ENCODE results near the gene COL5A1. TPM values are rescaled to one million over a fixed set of nuclear protein-coding genes. Genes with fewer than 3 reads are reported as not detected.

Gene COL5A1
- total RNA-seq, 2 donors from 2014 or later, result 10.9 to 21.7 TPM

DNA sequence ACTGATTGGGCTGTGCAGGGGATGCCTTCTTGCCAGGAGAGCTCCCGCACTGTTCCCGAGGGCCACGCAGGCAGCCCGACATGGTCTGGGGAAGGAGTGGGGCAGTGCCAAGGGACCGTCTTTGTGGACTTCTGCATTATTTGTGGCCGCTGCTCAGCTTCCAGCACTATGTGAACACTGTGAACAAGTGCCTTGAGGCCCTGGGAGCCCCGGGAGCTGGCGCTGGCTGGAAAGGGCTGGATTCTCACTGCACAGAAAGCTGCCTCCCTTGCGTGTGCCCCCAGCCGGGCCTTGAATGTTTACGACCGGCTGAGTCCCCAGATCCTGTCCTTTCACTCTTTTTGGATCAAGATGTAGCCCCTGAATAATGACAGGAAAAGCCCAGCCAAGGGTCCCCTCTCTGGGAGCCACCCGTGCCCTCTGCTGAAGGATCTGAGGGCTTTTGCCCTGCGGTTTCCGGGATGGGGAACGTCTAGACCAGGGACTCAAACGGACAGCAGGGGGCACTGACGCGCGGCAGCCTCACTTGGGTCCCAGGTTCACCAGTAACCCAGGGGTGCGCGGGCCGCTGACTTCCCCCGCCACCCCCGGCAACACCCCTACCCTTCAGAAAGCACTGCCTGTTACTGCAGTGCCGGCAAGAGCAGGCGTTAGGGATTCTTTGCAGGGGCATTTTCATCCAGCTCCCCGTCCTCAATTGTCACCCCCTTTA lies 140.1 kb downstream of the COL5A1 start:
- Histone ChIP-seq H3K27ac (no peak overlapping the region), H3K9me3 (no peaks in the 10 kb centered on the region), H3K9ac (ENCODE audit: low read depth in 2 of 2, low read length in 2 of 2) (no peak overlapping the region), H3K4me3 (no peak overlapping the region), H3K27me3 (no peaks in the 10 kb centered on the region), H3K36me3 (no peaks in the 10 kb centered on the region), H3K4me1 (no peaks in the 10 kb centered on the region)
- intact Hi-C loops (cut with DNase I), result loop anchor here (10.0 kb wide), 1 partner anchor 203 kb away; no protein-coding TSS in a partner anchor
- TF ChIP-seq, protein P1, sequence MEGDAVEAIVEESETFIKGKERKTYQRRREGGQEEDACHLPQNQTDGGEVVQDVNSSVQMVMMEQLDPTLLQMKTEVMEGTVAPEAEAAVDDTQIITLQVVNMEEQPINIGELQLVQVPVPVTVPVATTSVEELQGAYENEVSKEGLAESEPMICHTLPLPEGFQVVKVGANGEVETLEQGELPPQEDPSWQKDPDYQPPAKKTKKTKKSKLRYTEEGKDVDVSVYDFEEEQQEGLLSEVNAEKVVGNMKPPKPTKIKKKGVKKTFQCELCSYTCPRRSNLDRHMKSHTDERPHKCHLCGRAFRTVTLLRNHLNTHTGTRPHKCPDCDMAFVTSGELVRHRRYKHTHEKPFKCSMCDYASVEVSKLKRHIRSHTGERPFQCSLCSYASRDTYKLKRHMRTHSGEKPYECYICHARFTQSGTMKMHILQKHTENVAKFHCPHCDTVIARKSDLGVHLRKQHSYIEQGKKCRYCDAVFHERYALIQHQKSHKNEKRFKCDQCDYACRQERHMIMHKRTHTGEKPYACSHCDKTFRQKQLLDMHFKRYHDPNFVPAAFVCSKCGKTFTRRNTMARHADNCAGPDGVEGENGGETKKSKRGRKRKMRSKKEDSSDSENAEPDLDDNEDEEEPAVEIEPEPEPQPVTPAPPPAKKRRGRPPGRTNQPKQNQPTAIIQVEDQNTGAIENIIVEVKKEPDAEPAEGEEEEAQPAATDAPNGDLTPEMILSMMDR (IDR thresholded peaks at IDR 0.05), result no peak
- DNase-seq, result no peak

DNA sequence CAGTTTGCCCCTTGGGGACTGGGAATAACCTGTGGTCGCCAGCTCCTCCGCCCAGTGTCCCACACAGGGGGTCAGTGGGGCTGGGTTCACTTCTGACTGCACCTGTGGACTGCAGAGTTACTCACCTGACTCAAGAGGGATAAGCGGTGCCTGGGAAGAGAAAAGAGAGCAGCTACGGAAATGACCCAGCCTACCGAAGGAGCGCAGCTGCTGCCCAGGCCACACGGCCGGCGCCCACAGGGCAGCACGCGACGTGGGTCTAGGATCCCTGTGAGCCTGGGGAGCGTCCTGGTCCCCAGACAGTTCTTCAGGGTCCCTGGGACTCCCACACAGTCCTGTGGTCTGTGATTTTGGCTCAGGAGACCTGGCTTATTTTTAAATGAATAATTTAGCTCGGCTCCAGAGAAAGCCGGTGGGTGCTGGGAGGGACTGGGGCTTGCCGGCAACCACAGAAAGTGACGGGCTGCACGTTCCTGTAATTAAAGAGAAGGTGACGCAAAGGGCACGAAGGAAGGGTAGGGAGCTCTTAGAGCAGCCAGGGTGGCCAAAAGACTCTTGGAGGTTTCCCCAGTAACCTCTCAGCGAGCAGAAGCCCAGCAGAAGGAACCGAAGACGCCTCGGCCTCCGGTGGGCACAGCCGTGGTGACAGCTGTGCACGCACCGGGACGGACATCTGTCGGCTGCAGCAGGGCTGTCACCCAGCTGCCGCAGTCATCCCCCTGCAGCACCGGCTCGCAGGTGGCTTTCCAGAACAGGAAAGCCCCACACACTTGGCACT lies 141.5 kb downstream of the COL5A1 start:
- Histone ChIP-seq H3K9ac (ENCODE audit: low read depth in 2 of 2, low read length in 2 of 2) (no peak overlapping the region), H3K36me3 (no peaks in the 10 kb centered on the region), H3K4me1 (no peaks in the 10 kb centered on the region), H3K9me3 (no peaks in the 10 kb centered on the region), H3K27ac (no peak overlapping the region), H3K4me3 (no peak overlapping the region), H3K27me3 (no peaks in the 10 kb centered on the region)
- no peak for DNase-seq
- intact Hi-C loops (cut with DNase I), result loop anchor here (10.0 kb wide), 1 partner anchor 202 kb away; no protein-coding TSS in a partner anchor
- TF ChIP-seq, protein P1 (IDR thresholded peaks at IDR 0.05), result no peak

DNA sequence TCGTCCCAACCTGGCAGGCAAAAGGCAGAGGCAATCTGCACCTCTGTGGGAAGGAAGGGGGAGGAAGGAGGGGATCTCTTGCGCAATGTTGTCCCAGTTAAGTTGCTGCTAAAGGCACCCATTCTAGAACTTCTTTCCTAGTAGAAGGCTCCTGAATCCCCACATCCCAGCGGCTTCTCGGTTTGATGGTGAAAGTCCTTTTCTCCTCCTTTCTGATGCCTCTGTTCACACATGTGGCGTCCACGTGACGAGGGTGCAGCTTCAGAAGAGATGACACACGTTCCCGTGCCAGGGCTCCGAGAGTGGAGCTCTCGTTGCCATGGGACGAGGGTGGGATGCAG lies 142.1 kb downstream of the COL5A1 start:
- Histone ChIP-seq H3K4me1 (no peaks in the 10 kb centered on the region), H3K4me3 (no peak overlapping the region), H3K9ac (ENCODE audit: low read depth in 2 of 2, low read length in 2 of 2) (no peak overlapping the region), H3K27me3 (no peaks in the 10 kb centered on the region), H3K9me3 (no peaks in the 10 kb centered on the region), H3K36me3 (no peaks in the 10 kb centered on the region), H3K27ac (no peak overlapping the region)
- no peak for DNase-seq
- intact Hi-C loops (cut with DNase I), result loop anchor here (10.0 kb wide), 1 partner anchor 201 kb away; no protein-coding TSS in a partner anchor
- TF ChIP-seq, protein P1 (IDR thresholded peaks at IDR 0.05), result no peak

DNA sequence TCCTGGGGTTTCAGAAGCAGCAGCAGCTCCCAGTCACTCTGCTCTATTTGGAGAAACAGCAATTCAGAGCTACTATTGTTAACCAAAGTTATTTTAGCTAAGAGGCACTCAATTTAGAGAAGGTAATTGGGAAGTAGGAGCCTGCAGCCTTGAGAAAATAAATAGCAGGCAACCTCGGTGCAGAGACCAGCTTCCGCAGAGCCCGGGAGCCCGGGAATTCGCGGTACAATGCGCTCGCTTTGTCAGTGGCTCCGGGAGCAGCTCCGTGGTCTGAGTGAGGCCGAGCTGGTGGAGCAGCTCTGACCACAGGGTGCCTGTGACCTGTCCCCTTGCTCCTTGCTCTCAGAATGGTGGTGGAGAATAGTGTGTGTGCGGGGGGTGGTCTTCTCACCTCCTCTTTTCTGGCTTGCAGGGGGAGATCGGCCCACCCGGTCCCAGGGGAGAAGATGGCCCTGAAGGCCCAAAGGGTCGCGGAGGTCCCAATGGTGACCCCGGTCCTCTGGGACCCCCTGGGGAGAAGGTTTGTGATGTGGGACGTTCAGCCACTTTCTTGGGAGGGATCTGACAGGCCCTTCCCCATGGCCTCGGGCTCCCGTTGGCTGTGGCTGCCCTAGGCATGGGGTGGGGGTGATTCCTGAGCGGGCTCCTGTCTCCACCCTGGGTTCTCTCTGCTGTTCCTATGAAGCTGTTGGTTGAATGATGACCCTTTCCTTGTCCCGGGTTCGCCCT lies 143.1 kb downstream of the COL5A1 start:
- DNase-seq, result no peak
- no peaks in the 10 kb centered on the region for H3K36me3 ChIP-seq
- no peaks in the 10 kb centered on the region for H3K4me1 ChIP-seq
- H3K27ac ChIP-seq, result no peak overlapping the region
- H3K4me3 ChIP-seq, result no peak overlapping the region
- no peaks in the 10 kb centered on the region for H3K27me3 ChIP-seq
- intact Hi-C loops (cut with DNase I), result loop anchor here (10.0 kb wide), 1 partner anchor 200 kb away; no protein-coding TSS in a partner anchor
- H3K9ac ChIP-seq (ENCODE audit: low read depth in 2 of 2, low read length in 2 of 2), result no peak overlapping the region
- H3K9me3 ChIP-seq, result no peaks in the 10 kb centered on the region
- TF ChIP-seq, protein P1 (IDR thresholded peaks at IDR 0.05), result no peak

Data from colonic mucosa (tissue), 4 donors.